Endodermal cell (in vitro differentiated cells): ENCODE results near the gene AFP. TPM values are rescaled to one million over a fixed set of nuclear protein-coding genes. Genes with fewer than 3 reads are reported as not detected.

ENCODE experiments used
- DNase-seq: peaks from one replicate; pipeline ENCODE4 v3.0.0-alpha.2; 2017
- H3K27ac ChIP-seq: 2 replicates; pipeline ENCODE4 v1.5.1; 2013; ENCODE audit warnings: mild to moderate bottlenecking, low read depth, low read length, moderate library complexity
- H3K27me3 ChIP-seq: 2 replicates; pipeline ENCODE4 v1.6.1; 2013; ENCODE audit warnings: mild to moderate bottlenecking, low read length, moderate library complexity; ENCODE audit not compliant: insufficient read depth, control insufficient read depth, poor library complexity, severe bottlenecking
- H3K36me3 ChIP-seq: 2 replicates; pipeline ENCODE4 v1.7.0; 2013; ENCODE audit warnings: mild to moderate bottlenecking, low read length, moderate library complexity; ENCODE audit not compliant: control insufficient read depth, insufficient read depth
- H3K4me1 ChIP-seq: one replicate; pipeline ENCODE4 v1.7.0; 2013; ENCODE audit warnings: low read length; ENCODE audit not compliant: control insufficient read depth, insufficient read depth
- H3K4me3 ChIP-seq: 2 replicates; pipeline ENCODE4 v1.5.1; 2013; ENCODE audit warnings: mild to moderate bottlenecking, low read length, moderate library complexity
- H3K9ac ChIP-seq: 2 replicates; pipeline ENCODE4 v1.6.1; 2013; ENCODE audit warnings: mild to moderate bottlenecking, low read length, moderate library complexity; ENCODE audit not compliant: poor library complexity, severe bottlenecking; ENCODE audit errors: extremely low read depth
- H3K9me3 ChIP-seq: 2 replicates; pipeline ENCODE4 v1.6.1; 2013; ENCODE audit warnings: mild to moderate bottlenecking, low read length, moderate library complexity; ENCODE audit not compliant: control insufficient read depth
- H3K27ac Mint-ChIP-seq: 2 replicates; pipeline ENCODE4 v1.8.0; 2020; ENCODE audit warnings: mixed read lengths
- H3K27me3 Mint-ChIP-seq: 2 replicates; pipeline ENCODE4 v1.8.0; 2021; ENCODE audit warnings: mild to moderate bottlenecking, mixed read lengths; ENCODE audit not compliant: insufficient read depth
- H3K36me3 Mint-ChIP-seq: 2 replicates; pipeline ENCODE4 v1.8.0; 2020; ENCODE audit warnings: low read depth, mixed read lengths
- H3K4me1 Mint-ChIP-seq: 2 replicates; pipeline ENCODE4 v1.8.0; 2020; ENCODE audit warnings: mixed read lengths
- H3K4me3 Mint-ChIP-seq: 2 replicates; pipeline ENCODE4 v1.8.0; 2020; ENCODE audit warnings: mild to moderate bottlenecking, moderate library complexity, mixed read lengths
- H3K9me3 Mint-ChIP-seq: 2 replicates; pipeline ENCODE4 v1.8.0; 2020; ENCODE audit warnings: mild to moderate bottlenecking, mixed read lengths
- CTCF ChIP-seq: fragments of 200-600 bp; sonication (generic); conservative IDR thresholded peaks from 2 replicates; pipeline ENCODE4 v1.5.0; 2021; ENCODE audit warnings: antibody characterized with exemption, mild to moderate bottlenecking
- WGBS, 2 experiments: methylation state at CpG; one replicate each; pipeline versions ENCODE4 v1.1.5 to v1.1.7; 2013; ENCODE audit warnings: missing lambda C conversion rate in 2 of 2, mixed read lengths in 1 of 2; ENCODE audit not compliant: insufficient coverage in 1 of 2, insufficient read length in 1 of 2; 5-methylcytosine and 5-hydroxymethylcytosine counted together
- total RNA-seq, 2 donors: library from RNA; stranded (reverse); fragmentation: NEBNext Ultra II Directional in 1 of 2; extraction: Animal tissue kit (Norgen Biotek cat#: 25700) in 1 of 2; gene quantifications; 2 replicates in 1 of 2; 3 replicates in 1 of 2; pipeline ENCODE4 v1.2.1, GENCODE V29; 2021

AFP gene
- total RNA-seq, 2 donors from 2014 or later, result 1.6 TPM; not detected in 1

- H3K4me1 Mint-ChIP-seq, result peaks cover 2% of the 10 kb centered on the region
- H3K4me3 ChIP-seq, result no peak overlapping the region
- no peaks in the 10 kb centered on the region for H3K4me1 ChIP-seq
- no peak overlapping the region for H3K27ac Mint-ChIP-seq
- H3K4me3 Mint-ChIP-seq, result no peak overlapping the region
- H3K36me3 ChIP-seq, result no peaks in the 10 kb centered on the region
- TF ChIP-seq CTCF, result no peak
- H3K27me3 Mint-ChIP-seq, result no peaks in the 10 kb centered on the region
- H3K9ac ChIP-seq, result no peak overlapping the region
- no peaks in the 10 kb centered on the region for H3K9me3 ChIP-seq
- DNase-seq, result no peak
- no peaks in the 10 kb centered on the region for H3K27me3 ChIP-seq
- peaks cover 2% of the 10 kb centered on the region for H3K9me3 Mint-ChIP-seq
- H3K27ac ChIP-seq, result no peak overlapping the region
- no peaks in the 10 kb centered on the region for H3K36me3 Mint-ChIP-seq
Observed at GRCh38 chr4:73391774-73392173, 44.2 kb upstream of the AFP start.

GRCh38 chr4:73392936-73393335 is 43.1 kb upstream of the AFP start:
- no peak overlapping the region for H3K4me3 Mint-ChIP-seq
- no peak overlapping the region for H3K27ac Mint-ChIP-seq
- Histone ChIP-seq H3K27ac (no peak overlapping the region), H3K9ac (no peak overlapping the region), H3K27me3 (no peaks in the 10 kb centered on the region), H3K9me3 (no peaks in the 10 kb centered on the region), H3K4me3 (no peak overlapping the region), H3K36me3 (no peaks in the 10 kb centered on the region), H3K4me1 (no peaks in the 10 kb centered on the region)
- no peaks in the 10 kb centered on the region for H3K36me3 Mint-ChIP-seq
- H3K4me1 Mint-ChIP-seq, result peaks cover 6% of the 10 kb centered on the region
- DNase-seq, result no peak
- H3K9me3 Mint-ChIP-seq, result peaks cover 2% of the 10 kb centered on the region
- TF ChIP-seq CTCF, result no peak
- WGBS, 2 experiments, result 94 to 100% methylated on average over 2 of the region's 2 CpGs
- H3K27me3 Mint-ChIP-seq, result no peaks in the 10 kb centered on the region

GRCh38 chr4:73396304-73396703 is 39.7 kb upstream of the AFP start:
- H3K27ac ChIP-seq, result no peak overlapping the region
- H3K9ac ChIP-seq, result no peak overlapping the region
- no peaks in the 10 kb centered on the region for H3K27me3 ChIP-seq
- H3K9me3 ChIP-seq, result no peaks in the 10 kb centered on the region
- Mint-ChIP-seq H3K27ac (no peak overlapping the region), H3K4me3 (no peak overlapping the region), H3K9me3 (no peaks in the 10 kb centered on the region), H3K27me3 (no peaks in the 10 kb centered on the region), H3K36me3 (no peaks in the 10 kb centered on the region), H3K4me1 (peaks cover 9% of the 10 kb centered on the region)
- H3K4me1 ChIP-seq, result no peaks in the 10 kb centered on the region
- no peaks in the 10 kb centered on the region for H3K36me3 ChIP-seq
- 100% methylated on average over 1 of the region's 1 CpG; no CpG with 5 or more reads in 1 of the 2 experiments for WGBS, 2 experiments
- no peak for DNase-seq
- TF ChIP-seq CTCF, result no peak
- H3K4me3 ChIP-seq, result no peak overlapping the region
